Astrocyte of the hippocampus (primary cell): Measurements from ENCODE around the gene PHLPP1.
"Not testable (repeated sequence)": the region's sequence is repeated elsewhere in the genome, so short reads cannot be mapped to it uniquely, and the experiment has no call there.

Source experiments
- DNase-seq: peaks from one replicate; pipeline ENCODE4 v3.0.0; 2011; ENCODE audit warnings: low read depth, low spot score

The PHLPP1 gene

GRCh38 chr18:62717169-62717924 lies 2.0 kb downstream of the PHLPP1 start:
- DNase-seq: peak; percentile 63

- peak; percentile 49 for DNase-seq
These were observed 2.8 kb downstream of the PHLPP1 start for GRCh38 chr18:62717925-62718800.

GRCh38 chr18:62720048-62720447 lies 4.7 kb downstream of the PHLPP1 start:
- peak; percentile 37 for DNase-seq

GRCh38 chr18:62720766-62721613 lies 5.6 kb downstream of the PHLPP1 start:
- DNase-seq: peak; percentile 54

GRCh38 chr18:62721839-62722795 lies 6.8 kb downstream of the PHLPP1 start:
- DNase-seq: peak; percentile 61

- DNase-seq: peak; percentile 65
These were observed 8.4 kb downstream of the PHLPP1 start for GRCh38 chr18:62723666-62724281.

- no peak for DNase-seq
These were observed 10.6 kb downstream of the PHLPP1 start for GRCh38 chr18:62725896-62726295.

- DNase-seq: no peak
These were observed 12.9 kb downstream of the PHLPP1 start for GRCh38 chr18:62728254-62728653.

GRCh38 chr18:62729487-62730386 lies 14.4 kb downstream of the PHLPP1 start:
- DNase-seq: no peak

- no peak for DNase-seq
These were observed 15.6 kb downstream of the PHLPP1 start for GRCh38 chr18:62730941-62731340.

GRCh38 chr18:62732617-62733016 lies 17.3 kb downstream of the PHLPP1 start:
- no peak for DNase-seq

- no peak for DNase-seq
These were observed 18.9 kb downstream of the PHLPP1 start for GRCh38 chr18:62734290-62734689.

- DNase-seq: no peak
These were observed 20.0 kb downstream of the PHLPP1 start for GRCh38 chr18:62735387-62735786.

GRCh38 chr18:62736077-62736855 lies 20.9 kb downstream of the PHLPP1 start:
- DNase-seq: no peak

GRCh38 chr18:62737241-62737873 lies 22.0 kb downstream of the PHLPP1 start:
- no peak for DNase-seq

- DNase-seq: no peak
These were observed 23.3 kb downstream of the PHLPP1 start for GRCh38 chr18:62738639-62739038.

- DNase-seq: no peak
These were observed 24.6 kb downstream of the PHLPP1 start for GRCh38 chr18:62739911-62740310.

GRCh38 chr18:62740650-62741049 lies 25.3 kb downstream of the PHLPP1 start:
- not testable (repeated sequence) for DNase-seq
